ENCODE measurements around the gene NOS1. TPM values are rescaled to one million over a fixed set of nuclear protein-coding genes. Genes with fewer than 3 reads are reported as not detected.

NOS1 gene
- total RNA-seq, 1 donor from 2014 or later: 0.21 TPM

DNA sequence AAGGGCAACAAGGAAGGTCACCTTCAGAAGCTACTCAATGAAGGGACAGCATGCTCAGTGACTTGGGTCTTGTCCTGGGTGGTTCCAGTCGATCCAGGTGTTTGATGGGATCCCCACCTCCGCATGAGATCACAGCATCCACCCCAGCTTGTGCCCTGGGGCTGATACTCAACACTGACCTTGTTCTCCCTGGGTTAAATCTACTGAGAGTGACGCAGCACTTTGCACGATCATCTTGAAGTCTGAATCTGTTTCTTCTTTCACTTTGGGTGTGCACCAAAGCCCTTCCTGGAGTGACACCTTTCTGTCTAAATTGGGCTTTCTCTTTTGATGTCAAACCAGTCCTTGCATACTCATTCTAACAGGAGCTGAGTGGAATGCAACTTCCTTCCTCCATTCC lies 13.8 kb downstream of the NOS1 start:
- intact Hi-C loops (cut with DNase I): no loop called here
- no peaks in the 10 kb centered on the region for H3K4me1 ChIP-seq
- no peaks in the 10 kb centered on the region for H3K9me3 ChIP-seq
- no peak overlapping the region for H3K27ac ChIP-seq
- no peaks in the 10 kb centered on the region for H3K27me3 ChIP-seq
- DNase-seq (ENCODE audit: low spot score in 2 of 2): no peak
- H3K36me3 ChIP-seq: no peaks in the 10 kb centered on the region
- TF ChIP-seq, protein P1, sequence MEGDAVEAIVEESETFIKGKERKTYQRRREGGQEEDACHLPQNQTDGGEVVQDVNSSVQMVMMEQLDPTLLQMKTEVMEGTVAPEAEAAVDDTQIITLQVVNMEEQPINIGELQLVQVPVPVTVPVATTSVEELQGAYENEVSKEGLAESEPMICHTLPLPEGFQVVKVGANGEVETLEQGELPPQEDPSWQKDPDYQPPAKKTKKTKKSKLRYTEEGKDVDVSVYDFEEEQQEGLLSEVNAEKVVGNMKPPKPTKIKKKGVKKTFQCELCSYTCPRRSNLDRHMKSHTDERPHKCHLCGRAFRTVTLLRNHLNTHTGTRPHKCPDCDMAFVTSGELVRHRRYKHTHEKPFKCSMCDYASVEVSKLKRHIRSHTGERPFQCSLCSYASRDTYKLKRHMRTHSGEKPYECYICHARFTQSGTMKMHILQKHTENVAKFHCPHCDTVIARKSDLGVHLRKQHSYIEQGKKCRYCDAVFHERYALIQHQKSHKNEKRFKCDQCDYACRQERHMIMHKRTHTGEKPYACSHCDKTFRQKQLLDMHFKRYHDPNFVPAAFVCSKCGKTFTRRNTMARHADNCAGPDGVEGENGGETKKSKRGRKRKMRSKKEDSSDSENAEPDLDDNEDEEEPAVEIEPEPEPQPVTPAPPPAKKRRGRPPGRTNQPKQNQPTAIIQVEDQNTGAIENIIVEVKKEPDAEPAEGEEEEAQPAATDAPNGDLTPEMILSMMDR (IDR thresholded peaks at IDR 0.05): no peak
- no peak overlapping the region for H3K4me3 ChIP-seq

DNA sequence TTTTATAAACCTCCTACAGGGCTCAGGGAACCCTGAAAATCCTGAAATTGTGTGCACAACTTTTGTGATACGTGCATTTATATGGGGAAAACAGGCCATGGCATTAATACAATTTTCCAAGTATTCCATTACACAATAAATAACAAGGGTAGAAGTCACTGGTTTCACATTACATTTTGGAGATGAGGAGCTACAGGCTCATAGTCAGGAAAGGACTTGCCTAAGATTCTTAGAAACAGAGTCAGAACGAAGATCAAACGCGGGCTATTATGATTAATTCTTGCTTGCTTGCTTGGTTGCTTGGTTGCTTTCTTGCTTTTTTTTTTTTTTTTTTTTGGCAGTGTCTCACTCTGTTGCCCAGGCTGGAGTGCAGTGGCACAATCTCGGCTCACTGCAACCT lies 16.7 kb downstream of the NOS1 start:
- no peak overlapping the region for H3K27ac ChIP-seq

DNA sequence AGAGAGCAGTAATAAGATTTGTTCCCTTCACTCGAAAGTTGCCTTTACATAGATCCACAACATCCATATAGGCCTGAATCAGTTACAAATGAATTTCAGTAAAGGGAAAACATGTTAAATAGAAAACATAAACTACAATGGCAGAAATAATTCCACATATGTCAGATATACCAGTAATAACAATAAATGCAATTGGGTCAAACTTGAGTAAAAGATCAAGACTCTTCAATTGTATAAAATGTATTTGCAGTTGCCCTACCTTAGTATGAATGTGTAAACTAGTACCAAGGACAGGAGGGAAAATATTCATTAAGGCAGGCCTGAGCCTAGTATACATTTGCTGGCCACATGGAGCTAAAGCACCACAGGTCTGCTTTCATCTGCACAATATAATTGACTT lies 17.6 kb downstream of the NOS1 start:
- DNase-seq (ENCODE audit: low spot score in 2 of 2): no peak
- TF ChIP-seq, protein P1 (IDR thresholded peaks at IDR 0.05): no peak
- H3K4me1 ChIP-seq: no peaks in the 10 kb centered on the region
- no peaks in the 10 kb centered on the region for H3K27me3 ChIP-seq
- no peaks in the 10 kb centered on the region for H3K36me3 ChIP-seq
- H3K27ac ChIP-seq: no peak overlapping the region
- intact Hi-C loops (cut with DNase I): no loop called here
- H3K9me3 ChIP-seq: no peaks in the 10 kb centered on the region
- H3K4me3 ChIP-seq: no peak overlapping the region

More for the DNA sequence above, 16.7 kb downstream of the NOS1 start:
- Histone ChIP-seq H3K27me3 (no peaks in the 10 kb centered on the region), H3K4me1 (no peaks in the 10 kb centered on the region), H3K36me3 (no peaks in the 10 kb centered on the region), H3K9me3 (no peaks in the 10 kb centered on the region), H3K4me3 (no peak overlapping the region)
- DNase-seq (ENCODE audit: low spot score in 2 of 2): no peak
- intact Hi-C loops (cut with DNase I): no loop called here
- TF ChIP-seq, protein P1 (IDR thresholded peaks at IDR 0.05): no peak

DNA sequence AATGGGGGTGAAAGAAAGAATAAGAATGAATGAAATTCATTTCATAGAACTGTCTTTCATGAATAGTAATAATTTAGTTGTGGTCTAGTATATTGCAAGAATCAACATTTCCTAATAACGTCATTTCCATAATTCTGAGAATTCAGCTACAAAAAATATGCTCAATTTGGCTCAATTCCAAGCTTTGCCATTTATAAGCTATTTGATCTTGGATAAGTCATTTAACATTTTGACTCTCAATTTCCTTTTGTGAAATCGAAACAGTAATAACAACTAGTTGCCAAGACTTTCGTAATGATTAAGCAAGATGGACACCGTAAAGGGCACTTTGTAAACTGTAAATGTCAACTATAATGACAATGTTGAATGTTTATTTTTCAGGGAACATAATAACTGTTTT lies 18.1 kb downstream of the NOS1 start:
- intact Hi-C loops (cut with DNase I): no loop called here
- H3K4me1 ChIP-seq: no peaks in the 10 kb centered on the region
- TF ChIP-seq, protein P1 (IDR thresholded peaks at IDR 0.05): no peak
- H3K9me3 ChIP-seq: no peaks in the 10 kb centered on the region
- no peak overlapping the region for H3K27ac ChIP-seq
- no peaks in the 10 kb centered on the region for H3K36me3 ChIP-seq
- no peak for DNase-seq (ENCODE audit: low spot score in 2 of 2)
- H3K27me3 ChIP-seq: no peaks in the 10 kb centered on the region
- no peak overlapping the region for H3K4me3 ChIP-seq

DNA sequence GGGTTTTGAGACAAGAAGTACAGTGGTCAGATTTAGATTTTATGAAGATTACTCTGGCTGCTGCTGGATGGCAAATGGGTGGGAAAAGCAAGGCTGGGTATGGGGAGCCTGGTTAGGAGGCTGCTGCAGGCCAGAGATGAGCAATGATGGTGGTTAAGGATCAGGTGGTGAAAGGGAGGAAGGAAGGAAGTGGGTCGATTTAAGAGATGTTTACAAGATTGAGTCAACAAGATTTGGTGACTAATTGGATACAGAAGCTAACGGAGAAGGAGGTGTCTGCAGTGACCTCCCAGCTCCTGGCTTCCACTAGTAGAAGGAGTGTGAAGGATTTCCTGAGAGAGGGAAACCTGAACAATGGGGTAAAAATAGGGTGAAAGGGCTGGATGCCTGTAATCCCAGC lies 18.7 kb downstream of the NOS1 start:
- TF ChIP-seq, protein P1 (IDR thresholded peaks at IDR 0.05): no peak
- Histone ChIP-seq H3K9me3 (no peaks in the 10 kb centered on the region), H3K4me1 (no peaks in the 10 kb centered on the region), H3K27me3 (no peaks in the 10 kb centered on the region), H3K27ac (no peak overlapping the region), H3K4me3 (no peak overlapping the region), H3K36me3 (no peaks in the 10 kb centered on the region)
- intact Hi-C loops (cut with DNase I): no loop called here
- no peak for DNase-seq (ENCODE audit: low spot score in 2 of 2)

DNA sequence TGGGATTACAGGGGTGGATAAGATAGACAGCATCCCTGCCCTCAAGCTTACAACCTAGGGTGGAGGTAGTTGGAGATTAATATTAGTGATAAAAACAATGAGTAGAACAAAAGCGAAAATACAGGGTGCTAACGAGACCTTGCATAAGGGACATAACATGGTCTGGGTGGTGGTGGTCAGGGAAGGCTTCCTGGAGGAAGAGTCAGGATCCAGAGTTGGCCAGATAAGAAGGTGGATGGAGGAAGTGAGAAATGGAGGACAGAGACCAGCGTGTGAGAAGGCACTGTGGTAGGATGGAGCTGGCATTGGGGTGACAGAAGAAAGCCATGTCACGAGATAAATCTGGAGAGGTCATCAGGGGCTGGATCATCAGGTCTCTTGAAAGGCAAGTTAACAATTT lies 19.2 kb downstream of the NOS1 start:
- DNase-seq (ENCODE audit: low spot score in 2 of 2): no peak
- TF ChIP-seq, protein P1 (IDR thresholded peaks at IDR 0.05): no peak
- intact Hi-C loops (cut with DNase I): no loop called here
- Histone ChIP-seq H3K36me3 (no peaks in the 10 kb centered on the region), H3K27me3 (no peaks in the 10 kb centered on the region), H3K27ac (no peak overlapping the region), H3K9me3 (no peaks in the 10 kb centered on the region), H3K4me1 (no peaks in the 10 kb centered on the region), H3K4me3 (no peak overlapping the region)

All from ascending aorta (tissue), 2 donors.